Stimulated activated CD4-positive, alpha-beta T cell treated with anti-CD3 and anti-CD28 coated beads, TNF-alpha, amount 100 ng/mL, for 24 hours (primary cell): ENCODE data around the gene KLK10.

Experiments
- DNase-seq, 3 experiments: peaks; one replicate each; pipeline ENCODE4 v3.0.0-alpha.2; 2020; ENCODE audit warnings: low read depth in 3 of 3

KLK10 gene

GRCh38 chr19:51025809-51026553 is 6.5 kb upstream of the KLK10 start:
- no peak for DNase-seq

- DNase-seq, result no peak
Observed at GRCh38 chr19:51025401-51025800, 5.9 kb upstream of the KLK10 start.

- DNase-seq, result no peak
Observed at GRCh38 chr19:51024924-51025323, 5.4 kb upstream of the KLK10 start.

GRCh38 chr19:51023946-51024345 is 4.4 kb upstream of the KLK10 start:
- no peak for DNase-seq

GRCh38 chr19:51022526-51022925 is 3.0 kb upstream of the KLK10 start:
- DNase-seq, result no peak

- no peak for DNase-seq
Observed at GRCh38 chr19:51020988-51021651, 1.6 kb upstream of the KLK10 start.

- no peak for DNase-seq
Observed at GRCh38 chr19:51018745-51019543, 565 bp downstream of the KLK10 start.

GRCh38 chr19:51016798-51017683 is 2.5 kb downstream of the KLK10 start:
- peak; percentile 16 to 75 (median 47) for DNase-seq

GRCh38 chr19:51015691-51016267 is 3.7 kb downstream of the KLK10 start:
- no peak for DNase-seq

- DNase-seq, result no peak
Observed at GRCh38 chr19:51014242-51014641, 5.3 kb downstream of the KLK10 start.

GRCh38 chr19:51012661-51013190 is 6.8 kb downstream of the KLK10 start:
- no peak for DNase-seq

- no peak for DNase-seq
Observed at GRCh38 chr19:51010066-51010795, 9.3 kb downstream of the KLK10 start.

GRCh38 chr19:51009061-51009891 is 10.2 kb downstream of the KLK10 start:
- DNase-seq, result no peak

GRCh38 chr19:51007488-51007887 is 12.0 kb downstream of the KLK10 start:
- no peak for DNase-seq

GRCh38 chr19:51006406-51006805 is 13.1 kb downstream of the KLK10 start:
- DNase-seq, result no peak

- no peak for DNase-seq
Observed at GRCh38 chr19:51005248-51005647, 14.3 kb downstream of the KLK10 start.

- DNase-seq, result no peak
Observed at GRCh38 chr19:51003316-51003715, 16.2 kb downstream of the KLK10 start.

- peak in 1 of 3 experiments; percentile 30 for DNase-seq
Observed at GRCh38 chr19:51002542-51003311, 16.8 kb downstream of the KLK10 start.
